K562 (cell line): ENCODE measurements around the gene PSMA1. TPM values are rescaled to one million over a fixed set of nuclear protein-coding genes. Genes with fewer than 3 reads are reported as not detected.

ENCODE experiments used
- BRD4 ChIP-seq: fragments of 200-600 bp; sonication (generic); IDR thresholded peaks from 2 replicates; pipeline ENCODE4 v1.6.1; 2017; ENCODE audit warnings: inconsistent platforms
- CHD1 ChIP-seq: fragments of 200-600 bp; sonication (generic); IDR thresholded peaks from one replicate; pipeline ENCODE4 v1.6.1; 2012; ENCODE audit warnings: mild to moderate bottlenecking, moderate library complexity, low read length, inconsistent platforms
- EHMT2 ChIP-seq: fragments of 450-650 bp; IDR thresholded peaks from 2 replicates; pipeline ENCODE4 v1.6.1; 2018; ENCODE audit warnings: antibody characterized with exemption
- ETV5 ChIP-seq: sonication (generic); formaldehyde crosslinking; IDR thresholded peaks from 2 replicates; pipeline ENCODE4 v1.4.0; 2020; ENCODE audit warnings: low read depth, mild to moderate bottlenecking, missing genetic modification reagents
- FOXA3 ChIP-seq, 2 experiments: fragments of 450-650 bp in 1 of 2; sonication (generic) in 1 of 2; formaldehyde crosslinking; IDR thresholded peaks in 1 of 2; conservative IDR thresholded peaks in 1 of 2; 2 replicates each; pipeline versions ENCODE4 v1.4.0 to v1.8.0; 2020 to 2022; ENCODE audit warnings: mild to moderate bottlenecking in 2 of 2, missing genetic modification reagents in 1 of 2
- GABPB1 ChIP-seq: sonication (generic); formaldehyde crosslinking; IDR thresholded peaks from 2 replicates; pipeline ENCODE4 v1.8.0; 2022; ENCODE audit warnings: mild to moderate bottlenecking, missing genetic modification reagents
- GTF2E2 ChIP-seq: fragments of 200-800 bp; sonication (Bioruptor generic); IDR thresholded peaks from 2 replicates; pipeline ENCODE4 v1.6.1; 2016; ENCODE audit warnings: missing genetic modification characterization, missing compliant biosample characterization
- MLLT1 ChIP-seq, 2 experiments: fragments of 450-650 bp; IDR thresholded peaks; 2 replicates each; pipeline ENCODE4 v1.6.1; 2016
- SMAD4 ChIP-seq: fragments of 250-450 bp; sonication (Bioruptor Pico); conservative IDR thresholded peaks from 2 replicates; pipeline ENCODE4 v1.8.0; 2021; ENCODE audit warnings: inconsistent platforms, mild to moderate bottlenecking, moderate library complexity
- THRAP3 ChIP-seq: fragments of 450-650 bp; IDR thresholded peaks from 2 replicates; pipeline ENCODE4 v1.6.1; 2016; ENCODE audit warnings: mild to moderate bottlenecking, inconsistent platforms, borderline replicate concordance
- ZNF398 ChIP-seq: fragments of 250-450 bp; sonication (Bioruptor Pico); IDR thresholded peaks from 2 replicates; pipeline ENCODE4 v1.8.0; 2021; ENCODE audit warnings: moderate library complexity, mild to moderate bottlenecking, inconsistent platforms
- ZNF75A ChIP-seq: fragments of 450-650 bp; formaldehyde crosslinking; IDR thresholded peaks from 2 replicates; pipeline ENCODE4 v1.4.0; 2020; ENCODE audit warnings: mild to moderate bottlenecking
- polyA plus RNA-seq, 8 experiments: library from polyadenylated mRNA; depleted of rRNA in 4 of 8; stranded (reverse) in 5 of 8; unstranded in 3 of 8; fragments of >200 nt; fragmentation: Nextera tagmentation in 2 of 8; fragmentation: Illumina TruSeq in 1 of 8; extraction: Ambion mirVana in 2 of 8; extraction: Trizol in 1 of 8; gene quantifications; 2 replicates each; pipeline versions ENCODE4 v1.2.1 to v1.2.3, GENCODE V29; 2011 to 2014; ENCODE audit warnings: inconsistent platforms in 1 of 8, missing spikeins in 1 of 8
- total RNA-seq, 7 experiments: library from RNA; depleted of rRNA in 6 of 7; stranded (reverse); fragments of >200 nt in 6 of 7; fragmentation: Illumina TruSeq in 2 of 7; extraction: Trizol in 2 of 7; gene quantifications; 2 replicates each; pipeline versions ENCODE4 v1.2.1 to v1.2.3, GENCODE V29; 2011 to 2021; ENCODE audit warnings: low replicate concordance in 1 of 7
- TF ChIP-seq, protein P1 (sequence below): sonication (generic); formaldehyde crosslinking; IDR thresholded peaks from 2 replicates; pipeline ENCODE4 v1.8.1; 2023; ENCODE audit warnings: mild to moderate bottlenecking, missing genetic modification reagents
- TF ChIP-seq, protein P2 (sequence below): fragments of 450-650 bp; IDR thresholded peaks from 2 replicates; pipeline ENCODE4 v1.6.1; 2014; ENCODE audit warnings: low read depth, mild to moderate bottlenecking, moderate library complexity, borderline replicate concordance
- TF ChIP-seq, protein P3 (sequence below): sonication (generic); formaldehyde crosslinking; IDR thresholded peaks from 2 replicates; pipeline ENCODE4 v1.8.0; 2022; ENCODE audit warnings: mild to moderate bottlenecking, missing genetic modification reagents
- TF ChIP-seq, protein P4 (sequence below), 2 experiments: IDR thresholded peaks; 2 replicates each; pipeline ENCODE4 v1.6.1; 2012; ENCODE audit warnings: improper control_type of control experiment in 2 of 2, low read depth in 2 of 2, low read length in 2 of 2, borderline replicate concordance in 1 of 2

PSMA1 gene
- total and polyA plus RNA-seq, 9 of the 15 experiments (the other 6 are each of a cell fraction or from before 2014, with no cell fraction given), result 283 to 1,007 (median 424) TPM

DNA sequence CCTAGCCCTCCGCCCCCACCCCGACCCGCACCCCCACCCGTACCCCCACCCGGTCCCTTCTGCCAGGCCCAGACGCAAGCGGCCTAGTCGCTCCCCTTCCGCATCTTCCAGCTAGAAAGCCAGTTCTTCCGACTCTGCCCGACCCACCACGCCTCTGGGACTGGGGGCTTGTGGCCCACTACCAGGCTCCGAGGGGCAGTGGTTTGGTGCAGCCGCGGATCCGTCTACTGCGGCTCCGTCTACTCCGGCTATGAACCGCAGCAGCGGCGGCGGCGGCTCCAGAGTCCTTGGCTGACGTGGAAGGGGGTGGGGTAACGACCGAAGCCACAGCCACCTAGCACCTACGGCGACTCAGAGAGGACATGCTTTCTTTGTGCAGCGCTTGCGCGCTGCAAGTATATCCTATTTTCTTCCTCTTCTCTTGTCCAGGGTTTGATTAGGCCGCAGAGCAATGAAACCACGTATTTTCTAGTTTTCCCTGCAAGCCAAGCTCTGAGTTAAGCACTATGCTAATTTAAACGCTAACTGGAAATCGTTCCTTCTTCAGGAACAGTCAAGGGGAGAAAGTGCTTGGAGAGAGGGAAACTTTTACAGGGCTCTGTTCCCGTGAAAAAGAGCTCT is 20.5 kb downstream of the PSMA1 start, which contains the start of gene COPB1 (continued):
- TF ChIP-seq GABPB1 (peak; percentile 43; the same call in 1 of the 2 replicates), CHD1 (peak; percentile 59), FOXA3 (CRISPR knock-in tag; conservative IDR thresholded peaks at IDR 0.05 in 1 of 2, IDR thresholded peaks at IDR 0.05 in 1 of 2) (0 out of 4 replicates have a peak, but pooled peaks of 1 of the 2 experiments have one; percentile 8), GTF2E2 (tag) (peak; percentile 43; the same call in 1 of the 2 replicates), THRAP3 (peak; percentile 40; the same call in 1 of the 2 replicates), MLLT1 (IDR thresholded peaks at IDR 0.05) (peak in 1 of 2 experiments; percentile 79; a peak in 2 of 4 replicates), ZNF75A (no peak), BRD4 (peak; percentile 72; the same call in 1 of the 2 replicates), SMAD4 (CRISPR knock-in tag) (0 out of 2 replicates have a peak, but pooled peaks have one; percentile 26), ETV5 (CRISPR knock-in tag) (peak; percentile 89), EHMT2 (no peak), ZNF398 (no peak)
- TF ChIP-seq, protein P1, sequence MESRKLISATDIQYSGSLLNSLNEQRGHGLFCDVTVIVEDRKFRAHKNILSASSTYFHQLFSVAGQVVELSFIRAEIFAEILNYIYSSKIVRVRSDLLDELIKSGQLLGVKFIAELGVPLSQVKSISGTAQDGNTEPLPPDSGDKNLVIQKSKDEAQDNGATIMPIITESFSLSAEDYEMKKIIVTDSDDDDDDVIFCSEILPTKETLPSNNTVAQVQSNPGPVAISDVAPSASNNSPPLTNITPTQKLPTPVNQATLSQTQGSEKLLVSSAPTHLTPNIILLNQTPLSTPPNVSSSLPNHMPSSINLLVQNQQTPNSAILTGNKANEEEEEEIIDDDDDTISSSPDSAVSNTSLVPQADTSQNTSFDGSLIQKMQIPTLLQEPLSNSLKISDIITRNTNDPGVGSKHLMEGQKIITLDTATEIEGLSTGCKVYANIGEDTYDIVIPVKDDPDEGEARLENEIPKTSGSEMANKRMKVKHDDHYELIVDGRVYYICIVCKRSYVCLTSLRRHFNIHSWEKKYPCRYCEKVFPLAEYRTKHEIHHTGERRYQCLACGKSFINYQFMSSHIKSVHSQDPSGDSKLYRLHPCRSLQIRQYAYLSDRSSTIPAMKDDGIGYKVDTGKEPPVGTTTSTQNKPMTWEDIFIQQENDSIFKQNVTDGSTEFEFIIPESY (CRISPR knock-in tag), result peak; percentile 44
- TF ChIP-seq, protein P2, sequence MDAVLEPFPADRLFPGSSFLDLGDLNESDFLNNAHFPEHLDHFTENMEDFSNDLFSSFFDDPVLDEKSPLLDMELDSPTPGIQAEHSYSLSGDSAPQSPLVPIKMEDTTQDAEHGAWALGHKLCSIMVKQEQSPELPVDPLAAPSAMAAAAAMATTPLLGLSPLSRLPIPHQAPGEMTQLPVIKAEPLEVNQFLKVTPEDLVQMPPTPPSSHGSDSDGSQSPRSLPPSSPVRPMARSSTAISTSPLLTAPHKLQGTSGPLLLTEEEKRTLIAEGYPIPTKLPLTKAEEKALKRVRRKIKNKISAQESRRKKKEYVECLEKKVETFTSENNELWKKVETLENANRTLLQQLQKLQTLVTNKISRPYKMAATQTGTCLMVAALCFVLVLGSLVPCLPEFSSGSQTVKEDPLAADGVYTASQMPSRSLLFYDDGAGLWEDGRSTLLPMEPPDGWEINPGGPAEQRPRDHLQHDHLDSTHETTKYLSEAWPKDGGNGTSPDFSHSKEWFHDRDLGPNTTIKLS, result peak; percentile 99
- TF ChIP-seq, protein P3, sequence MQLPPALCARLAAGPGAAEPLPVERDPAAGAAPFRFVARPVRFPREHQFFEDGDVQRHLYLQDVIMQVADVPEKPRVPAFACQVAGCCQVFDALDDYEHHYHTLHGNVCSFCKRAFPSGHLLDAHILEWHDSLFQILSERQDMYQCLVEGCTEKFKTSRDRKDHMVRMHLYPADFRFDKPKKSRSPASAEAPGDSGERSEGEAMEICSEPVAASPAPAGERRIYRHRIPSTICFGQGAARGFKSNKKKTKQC, result peak; percentile 84; the same call in 1 of the 2 replicates
- TF ChIP-seq, protein P4, sequence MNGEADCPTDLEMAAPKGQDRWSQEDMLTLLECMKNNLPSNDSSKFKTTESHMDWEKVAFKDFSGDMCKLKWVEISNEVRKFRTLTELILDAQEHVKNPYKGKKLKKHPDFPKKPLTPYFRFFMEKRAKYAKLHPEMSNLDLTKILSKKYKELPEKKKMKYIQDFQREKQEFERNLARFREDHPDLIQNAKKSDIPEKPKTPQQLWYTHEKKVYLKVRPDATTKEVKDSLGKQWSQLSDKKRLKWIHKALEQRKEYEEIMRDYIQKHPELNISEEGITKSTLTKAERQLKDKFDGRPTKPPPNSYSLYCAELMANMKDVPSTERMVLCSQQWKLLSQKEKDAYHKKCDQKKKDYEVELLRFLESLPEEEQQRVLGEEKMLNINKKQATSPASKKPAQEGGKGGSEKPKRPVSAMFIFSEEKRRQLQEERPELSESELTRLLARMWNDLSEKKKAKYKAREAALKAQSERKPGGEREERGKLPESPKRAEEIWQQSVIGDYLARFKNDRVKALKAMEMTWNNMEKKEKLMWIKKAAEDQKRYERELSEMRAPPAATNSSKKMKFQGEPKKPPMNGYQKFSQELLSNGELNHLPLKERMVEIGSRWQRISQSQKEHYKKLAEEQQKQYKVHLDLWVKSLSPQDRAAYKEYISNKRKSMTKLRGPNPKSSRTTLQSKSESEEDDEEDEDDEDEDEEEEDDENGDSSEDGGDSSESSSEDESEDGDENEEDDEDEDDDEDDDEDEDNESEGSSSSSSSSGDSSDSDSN (IDR thresholded peaks at IDR 0.05; ENCODE audit: borderline replicate concordance in 1 of 2, low read depth in 2 of 2, low read length in 2 of 2), result 0 out of 4 replicates have a peak, but pooled peaks of 1 of the 2 experiments have one; percentile 61
